ENCODE data around the gene KMO. TPM values are rescaled to one million over a fixed set of nuclear protein-coding genes. Genes with fewer than 3 reads are reported as not detected.
A peak's percentile ranks its signal among the peaks of the same experiment; 100 is the strongest.

The KMO gene
- total and polyA plus RNA-seq, 2 of the 13 experiments (the other 11 are each of a cell fraction or from before 2014, with no cell fraction given): 0.01 TPM; not detected in 1

- TF ChIP-seq, protein P1, sequence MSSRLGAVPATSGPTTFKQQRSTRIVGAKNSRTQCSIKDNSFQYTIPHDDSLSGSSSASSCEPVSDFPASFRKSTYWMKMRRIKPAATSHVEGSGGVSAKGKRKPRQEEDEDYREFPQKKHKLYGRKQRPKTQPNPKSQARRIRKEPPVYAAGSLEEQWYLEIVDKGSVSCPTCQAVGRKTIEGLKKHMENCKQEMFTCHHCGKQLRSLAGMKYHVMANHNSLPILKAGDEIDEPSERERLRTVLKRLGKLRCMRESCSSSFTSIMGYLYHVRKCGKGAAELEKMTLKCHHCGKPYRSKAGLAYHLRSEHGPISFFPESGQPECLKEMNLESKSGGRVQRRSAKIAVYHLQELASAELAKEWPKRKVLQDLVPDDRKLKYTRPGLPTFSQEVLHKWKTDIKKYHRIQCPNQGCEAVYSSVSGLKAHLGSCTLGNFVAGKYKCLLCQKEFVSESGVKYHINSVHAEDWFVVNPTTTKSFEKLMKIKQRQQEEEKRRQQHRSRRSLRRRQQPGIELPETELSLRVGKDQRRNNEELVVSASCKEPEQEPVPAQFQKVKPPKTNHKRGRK (CRISPR knock-in tag; IDR thresholded peaks at IDR 0.05): no peak
- TF ChIP-seq, protein P2, sequence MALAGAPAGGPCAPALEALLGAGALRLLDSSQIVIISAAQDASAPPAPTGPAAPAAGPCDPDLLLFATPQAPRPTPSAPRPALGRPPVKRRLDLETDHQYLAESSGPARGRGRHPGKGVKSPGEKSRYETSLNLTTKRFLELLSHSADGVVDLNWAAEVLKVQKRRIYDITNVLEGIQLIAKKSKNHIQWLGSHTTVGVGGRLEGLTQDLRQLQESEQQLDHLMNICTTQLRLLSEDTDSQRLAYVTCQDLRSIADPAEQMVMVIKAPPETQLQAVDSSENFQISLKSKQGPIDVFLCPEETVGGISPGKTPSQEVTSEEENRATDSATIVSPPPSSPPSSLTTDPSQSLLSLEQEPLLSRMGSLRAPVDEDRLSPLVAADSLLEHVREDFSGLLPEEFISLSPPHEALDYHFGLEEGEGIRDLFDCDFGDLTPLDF (CRISPR knock-in tag; IDR thresholded peaks at IDR 0.05): 0 out of 2 replicates have a peak, but pooled peaks have one; percentile 28
- TF ChIP-seq ZNF234 (CRISPR knock-in tag; conservative IDR thresholded peaks at IDR 0.05) (peak; percentile 65; the same call in 1 of the 2 replicates), DRAP1 (CRISPR knock-in tag; IDR thresholded peaks at IDR 0.05) (peak; percentile 43; the same call in 1 of the 2 replicates), POGK (CRISPR knock-in tag; conservative IDR thresholded peaks at IDR 0.05) (peak; percentile 54; the same call in 1 of the 2 replicates), RFXAP (CRISPR knock-in tag; IDR thresholded peaks at IDR 0.05; ENCODE audit: borderline replicate concordance) (peak; percentile 43; the same call in 1 of the 2 replicates), SRSF4 (IDR thresholded peaks at IDR 0.05; ENCODE audit: low read depth, low read length, poor library complexity, severe bottlenecking) (no peak), HOXA5 (CRISPR knock-in tag; IDR thresholded peaks at IDR 0.05) (peak; percentile 64; the same call in 1 of the 2 replicates), JUNB (CRISPR knock-in tag; IDR thresholded peaks at IDR 0.05; ENCODE audit: borderline replicate concordance) (peak; percentile 22; the same call in 1 of the 2 replicates), UBTF (CRISPR knock-in tag; IDR thresholded peaks at IDR 0.05) (peak; percentile 75; the same call in 1 of the 2 replicates), TARDBP (CRISPR knock-in tag; IDR thresholded peaks at IDR 0.05) (peak; percentile 31; the same call in 1 of the 2 replicates), PHF5A (CRISPR knock-in tag; IDR thresholded peaks at IDR 0.05; ENCODE audit: low read depth, unreplicated experiment) (no peak), ZNF430 (CRISPR knock-in tag; IDR thresholded peaks at IDR 0.05) (peak; percentile 15; the same call in 1 of the 2 replicates), DZIP1 (CRISPR knock-in tag; IDR thresholded peaks at IDR 0.05) (no peak), MXD3 (CRISPR knock-in tag; IDR thresholded peaks at IDR 0.05) (0 out of 2 replicates have a peak, but pooled peaks have one; percentile 38)
- TF ChIP-seq, protein P3, sequence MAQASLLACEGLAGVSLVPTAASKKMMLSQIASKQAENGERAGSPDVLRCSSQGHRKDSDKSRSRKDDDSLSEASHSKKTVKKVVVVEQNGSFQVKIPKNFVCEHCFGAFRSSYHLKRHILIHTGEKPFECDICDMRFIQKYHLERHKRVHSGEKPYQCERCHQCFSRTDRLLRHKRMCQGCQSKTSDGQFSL (CRISPR knock-in tag; IDR thresholded peaks at IDR 0.05): peak; percentile 71; the same call in 1 of the 2 replicates
Observed at GRCh38 chr1:241640149-241640866, 108.1 kb downstream of the KMO start, which contains the start of the genes CHML and OPN3 (continued).

Measured in HepG2 (cell line).